Heart left ventricle (tissue), 16 donors: ENCODE measurements around the gene RHOJ. TPM values are rescaled to one million over a fixed set of nuclear protein-coding genes. Genes with fewer than 3 reads are reported as not detected.

Experiments
- ATAC-seq, 4 donors: fragments of 200-7000 bp; cut with Tn5 transposase; one replicate each; pipeline ENCODE4 v1.9.1; 2020 to 2022; ENCODE audit warnings: moderate library complexity in 4 of 4, mild to moderate bottlenecking in 3 of 4, moderate number of reproducible peaks in 1 of 4
- DNase-seq, 5 donors: peaks; one replicate each; pipeline ENCODE4 v3.0.0-alpha.2; 2020
- H3K27ac ChIP-seq, 12 donors: fragments of 200-600 bp; sonication (generic) in 4 of 12; one replicate each; pipeline versions ENCODE4 v1.5.0 to v1.8.0; 2016 to 2022; ENCODE audit warnings: mild to moderate bottlenecking in 2 of 12
- H3K27me3 ChIP-seq, 9 donors: fragments of 200-600 bp; sonication (generic) in 2 of 9; one replicate each; pipeline versions ENCODE4 v1.5.1 to v1.8.0; 2016 to 2022; ENCODE audit warnings: mild to moderate bottlenecking in 3 of 9
- H3K36me3 ChIP-seq, 9 donors: fragments of 200-600 bp; sonication (generic) in 2 of 9; one replicate each; pipeline versions ENCODE4 v1.5.0 to v1.8.0; 2018 to 2022; ENCODE audit warnings: mild to moderate bottlenecking in 2 of 9
- H3K4me1 ChIP-seq, 12 donors: fragments of 200-600 bp; sonication (generic) in 4 of 12; one replicate each; pipeline versions ENCODE4 v1.5.0 to v1.8.0; 2016 to 2022; ENCODE audit warnings: mild to moderate bottlenecking in 3 of 12
- H3K4me3 ChIP-seq, 12 donors: fragments of 200-600 bp; sonication (generic) in 4 of 12; one replicate each; pipeline versions ENCODE4 v1.5.0 to v1.8.0; 2017 to 2022; ENCODE audit warnings: mild to moderate bottlenecking in 9 of 12, moderate library complexity in 4 of 12
- H3K9me3 ChIP-seq, 12 donors: fragments of 200-600 bp; sonication (generic) in 4 of 12; one replicate each; pipeline versions ENCODE4 v1.5.0 to v1.8.0; 2016 to 2022; ENCODE audit warnings: mild to moderate bottlenecking in 1 of 12
- CTCF ChIP-seq, 12 donors: fragments of 200-600 bp; sonication (generic) in 4 of 12; IDR thresholded peaks; one replicate each; pipeline versions ENCODE4 v1.5.0 to v1.8.0; 2018 to 2022; ENCODE audit warnings: antibody characterized with exemption in 12 of 12, mild to moderate bottlenecking in 5 of 12
- POLR2A ChIP-seq, 2 donors: fragments of 450-650 bp; IDR thresholded peaks; one replicate each; pipeline ENCODE4 v1.6.1; 2017; ENCODE audit warnings: antibody characterized with exemption in 2 of 2, mild to moderate bottlenecking in 2 of 2, moderate library complexity in 2 of 2
- WGBS, 4 donors: extraction: QIAGEN DNeasy Blood & Tissue Kit in 2 of 4; methylation state at CpG; one replicate each; pipeline versions ENCODE4 v1.1.5 to v1.1.7; 2013 to 2018; 5-methylcytosine and 5-hydroxymethylcytosine counted together
- intact Hi-C, 10 donors: fragments of 100-400 bp; cut with DNase I; formaldehyde crosslinking; loops; one replicate each; pipeline versions ENCODE4 v1.11.1 to v1.14.2; 2022
- polyA plus RNA-seq, 2 donors: library from polyadenylated mRNA; stranded (reverse); fragments of 200-250 nt; gene quantifications; one replicate each; pipeline ENCODE4 v1.2.3, GENCODE V29; 2013
- total RNA-seq, 9 donors: library from RNA; depleted of rRNA in 2 of 9; stranded (reverse); fragments of >200 nt in 2 of 9; fragmentation: NEBNext Ultra II Directional in 3 of 9; extraction: Animal tissue kit (Norgen Biotek cat#: 25700) in 3 of 9; gene quantifications; one replicate each; pipeline versions ENCODE4 v1.1.0 to v1.2.4, GENCODE V29; 2016 to 2023
- donor health status: ischemic (EF 13 %, LVEDD 7.1; RV severe dilation, severe dysfunction).
- donor health status: healthy with polysubstance abuse.
- donor health status: DM: no; HTN: yes; CAD: no.
- donor health status: DM: no; HTN: no; CAD: no.
- donor health status: ischemic (EF 25% LVEDD 6.9; RV normal size, moderate dysfunction).
- donor health status: ischemic (EF 25% LVEDD 5.7; RV mildly dilated, moderate dysfunction).
- donor health status: healthy.
- donor health status: DM: yes; HTN: yes; CAD: no.
- donor health status: ischemic (EF 35%, LVEDD 5.7; RV mildly dilated, moderate dysfunction).
- donor health status: nonischemic (EF 11% LVEDD 7.7; RV severe dilation, severe dysfunction).
- donor health status: DM: yes; HTN: yes; CAD: no.
- donor health status: PGD.
- donor health status: ischemic (EF 29% LVEDD 5.4; RV normal size, mild dysfunction).
- donor health status: nonischemic (EF 23%, LVEDD 6.1; RV moderate dilation, normal function).

Gene RHOJ
- total and polyA plus RNA-seq, 11 donors, result 6.5 to 26.0 (median 10.6) TPM

GRCh38 chr14:63273717-63274655, 69.7 kb downstream of the RHOJ start:
- peak overlapping the region in 8 of 12 donors; percentile 25 to 69 (median 50) for H3K27ac ChIP-seq
- ATAC-seq (peak; percentile 62 to 89 (median 81)), DNase-seq (peak in 4 of 5 donors; percentile 42 to 59 (median 50))
- TF ChIP-seq CTCF (IDR thresholded peaks at IDR 0.05), result peak in 1 of 12 donors; percentile 6
- TF ChIP-seq POLR2A (IDR thresholded peaks at IDR 0.05), result no peak
- H3K4me1 ChIP-seq, result peaks cover 0 to 36% (median 7%) of the 10 kb centered on the region in 12 donors
- no peak overlapping the region for H3K4me3 ChIP-seq
- intact Hi-C loops, result loop anchor here in 2 of 10 donors (2.0 to 10.0 kb wide), 2 partner anchors 99 to 1099 kb away; no protein-coding TSS in a partner anchor
- H3K27me3 ChIP-seq, result no peaks in the 10 kb centered on the region
- 75 to 90% (median 85%) methylated on average over 8 of the region's 8 CpGs for WGBS, 4 donors
- no peaks in the 10 kb centered on the region for H3K9me3 ChIP-seq
- H3K36me3 ChIP-seq, result peaks cover 0 to 14% (median 0%) of the 10 kb centered on the region in 9 donors

DNA sequence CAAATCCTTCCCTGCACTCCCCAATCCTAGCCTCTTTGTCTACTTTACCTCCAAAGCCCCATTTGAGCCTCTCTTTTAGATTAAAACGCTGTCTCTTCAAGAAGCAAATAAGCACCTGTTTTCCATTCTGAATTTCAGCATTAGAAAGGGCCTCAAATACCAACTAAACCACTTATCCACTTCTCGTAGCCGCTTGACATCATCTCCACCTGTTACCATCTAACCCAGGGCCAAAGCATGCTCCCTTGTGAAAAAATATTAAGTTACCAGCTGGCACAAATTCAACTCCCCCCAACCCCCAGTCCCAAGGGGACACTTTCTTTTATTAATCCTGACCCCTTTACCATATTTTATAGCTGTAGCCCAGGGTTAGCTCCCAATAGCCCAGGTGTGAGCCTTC, 71.4 kb downstream of the RHOJ start:
- peaks cover 0 to 22% (median 5%) of the 10 kb centered on the region in 9 donors for H3K36me3 ChIP-seq
- H3K27me3 ChIP-seq, result no peaks in the 10 kb centered on the region
- no peak for DNase-seq
- no peak overlapping the region for H3K4me3 ChIP-seq
- H3K27ac ChIP-seq, result no peak overlapping the region
- WGBS, 4 donors, result 76 to 80% (median 77%) methylated on average over 3 of the region's 3 CpGs
- peaks cover 0 to 36% (median 7%) of the 10 kb centered on the region in 12 donors for H3K4me1 ChIP-seq
- intact Hi-C loops, result loop anchor here (1.0 to 10.0 kb wide), 10 partner anchors 98 to 1113 kb away; no protein-coding TSS in a partner anchor
- H3K9me3 ChIP-seq, result no peaks in the 10 kb centered on the region
- TF ChIP-seq POLR2A (IDR thresholded peaks at IDR 0.05), result no peak
- ATAC-seq, result no peak

DNA sequence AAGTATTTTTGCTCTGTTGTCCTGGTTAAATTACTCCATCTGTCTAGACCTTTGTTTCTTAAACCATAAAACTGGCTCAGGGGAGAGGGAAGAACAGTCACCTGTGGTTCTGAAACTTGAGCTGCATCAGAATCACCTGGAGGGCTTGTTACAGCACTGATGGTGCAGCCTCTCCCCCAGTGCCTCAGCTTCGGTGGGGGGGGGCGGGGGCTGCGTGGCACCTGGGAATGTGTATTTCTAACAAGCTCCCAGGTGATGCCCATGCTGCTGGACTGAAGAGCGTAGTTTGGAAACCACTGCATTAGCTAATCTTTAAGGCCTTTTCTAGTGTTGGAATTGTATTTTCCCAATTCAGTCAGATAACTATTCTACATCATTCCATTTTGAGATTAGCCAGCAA, 71.8 kb downstream of the RHOJ start:
- Histone ChIP-seq H3K4me3 (no peak overlapping the region), H3K36me3 (peaks cover 0 to 25% (median 5%) of the 10 kb centered on the region in 9 donors), H3K9me3 (no peaks in the 10 kb centered on the region), H3K27ac (peak overlapping the region in 1 of 12 donors; percentile 17), H3K4me1 (peaks cover 0 to 36% (median 7%) of the 10 kb centered on the region in 12 donors), H3K27me3 (no peaks in the 10 kb centered on the region)
- DNase-seq (no peak), ATAC-seq (no peak)
- intact Hi-C loops, result loop anchor here (1.0 to 10.0 kb wide), 10 partner anchors 99 to 1114 kb away; no protein-coding TSS in a partner anchor
- TF ChIP-seq POLR2A (IDR thresholded peaks at IDR 0.05), result no peak
- no peak for TF ChIP-seq CTCF (IDR thresholded peaks at IDR 0.05)
- 69 to 98% (median 80%) methylated on average over 4 of the region's 4 CpGs for WGBS, 4 donors

DNA sequence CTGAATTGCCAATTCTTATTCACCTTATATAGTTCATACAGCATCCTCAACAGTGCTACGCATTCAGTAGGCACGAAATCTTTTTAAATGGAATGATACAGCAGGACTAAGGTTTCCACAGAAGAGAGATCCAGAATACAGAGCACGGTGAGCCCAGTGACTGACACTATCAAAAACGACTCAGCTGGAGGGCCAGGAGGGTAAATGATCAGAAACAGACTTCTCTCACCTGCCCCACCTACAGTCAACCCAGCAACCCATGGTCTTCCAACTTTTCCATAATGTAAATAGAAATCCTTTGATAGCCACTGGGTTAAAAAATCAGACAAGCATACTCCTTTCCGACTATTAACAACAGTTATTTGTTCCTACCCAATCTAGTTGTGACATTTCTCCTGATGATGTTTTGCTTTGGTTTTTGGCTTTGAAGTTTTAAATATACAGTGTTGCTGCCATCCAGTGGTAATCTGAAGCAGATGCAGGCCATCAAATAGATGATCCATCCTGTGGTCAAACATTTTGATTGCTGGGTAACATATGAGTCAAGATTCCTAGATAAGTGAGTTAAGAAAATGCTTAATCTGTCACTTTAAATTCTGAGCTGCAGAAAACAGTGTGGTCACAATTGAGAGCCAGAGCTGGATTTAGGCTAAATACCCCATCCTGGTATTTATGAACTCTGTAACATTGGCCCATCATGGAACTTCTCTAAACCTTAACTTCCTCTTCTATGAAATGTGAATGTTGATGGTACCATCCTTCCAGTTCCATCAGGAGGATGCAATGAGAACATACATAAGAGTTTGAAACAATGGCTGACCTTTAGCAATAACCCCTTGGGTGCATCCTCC, 72.5 kb downstream of the RHOJ start:
- H3K9me3 ChIP-seq, result no peaks in the 10 kb centered on the region
- H3K4me1 ChIP-seq, result peaks cover 0 to 36% (median 7%) of the 10 kb centered on the region in 12 donors
- peak overlapping the region in 1 of 12 donors; percentile 17 for H3K27ac ChIP-seq
- 41 to 47% (median 45%) methylated on average over 5 of the region's 5 CpGs for WGBS, 4 donors
- no peaks in the 10 kb centered on the region for H3K27me3 ChIP-seq
- intact Hi-C loops, result loop anchor here (1.0 to 10.0 kb wide), 10 partner anchors 99 to 1114 kb away; no protein-coding TSS in a partner anchor
- DNase-seq (no peak), ATAC-seq (peak in 1 of 4 donors; percentile 32)
- H3K4me3 ChIP-seq, result no peak overlapping the region
- peaks cover 0 to 28% (median 3%) of the 10 kb centered on the region in 9 donors for H3K36me3 ChIP-seq
- TF ChIP-seq CTCF (IDR thresholded peaks at IDR 0.05), result peak; percentile 57 to 86 (median 83)
- no peak for TF ChIP-seq POLR2A (IDR thresholded peaks at IDR 0.05)
